CD4-positive, alpha-beta memory T cell (primary cell): Measurements from ENCODE around the gene MTG1. TPM values are rescaled to one million over a fixed set of nuclear protein-coding genes. Genes with fewer than 3 reads are reported as not detected.
"Not testable (repeated sequence)": the region's sequence is repeated elsewhere in the genome, so short reads cannot be mapped to it uniquely, and the experiment has no call there.

ENCODE experiments used
- CTCF ChIA-PET: fragments of 350-600 bp; sonication (Branson Sonifier 250); formaldehyde crosslinking; loops from one replicate; lab custom pipeline; 2021; ENCODE audit warnings: inconsistent platforms; ENCODE audit not compliant: partially characterized antibody; lab: Charles Lee
- POLR2A ChIA-PET: fragments of 350-600 bp; sonication (Branson Sonifier 250); formaldehyde crosslinking; loops from one replicate; lab custom pipeline; 2021; ENCODE audit not compliant: partially characterized antibody; lab: Charles Lee
- DNase-seq, 5 donors: peaks; one replicate each; pipeline versions ENCODE4 v3.0.0 to v3.0.0-alpha.2; 2020 to 2022; ENCODE audit warnings: mixed read lengths in 1 of 5
- H3K27ac ChIP-seq: one replicate; pipeline ENCODE4 v1.7.0; 2013; ENCODE audit warnings: low read depth, low read length
- H3K27me3 ChIP-seq: 2 replicates; pipeline ENCODE4 v1.7.0; 2013; ENCODE audit warnings: mild to moderate bottlenecking, low read length, moderate library complexity; ENCODE audit not compliant: insufficient read depth
- H3K36me3 ChIP-seq: 2 replicates; pipeline ENCODE4 v1.7.0; 2013; ENCODE audit warnings: mild to moderate bottlenecking, low read length, moderate library complexity; ENCODE audit not compliant: insufficient read depth
- H3K4me1 ChIP-seq: 2 replicates; pipeline ENCODE4 v1.7.0; 2013; ENCODE audit warnings: mild to moderate bottlenecking, low read length, moderate library complexity; ENCODE audit not compliant: insufficient read depth
- H3K4me3 ChIP-seq, 2 donors: one replicate each; pipeline ENCODE4 v1.7.0; 2013; ENCODE audit warnings: low read length in 2 of 2, mild to moderate bottlenecking in 1 of 2
- H3K9me3 ChIP-seq, 2 donors: one replicate each; pipeline ENCODE4 v1.7.0; 2013; ENCODE audit warnings: low read length in 2 of 2, control low read depth in 1 of 2; ENCODE audit not compliant: control insufficient read depth in 1 of 2
- H3K27ac Mint-ChIP-seq, 7 donors: one replicate each; pipeline ENCODE4 v1.8.0; 2020 to 2021; ENCODE audit warnings: mixed read lengths in 7 of 7, mild to moderate bottlenecking in 6 of 7, inconsistent platforms in 3 of 7, moderate library complexity in 3 of 7
- H3K27me3 Mint-ChIP-seq, 2 donors: one replicate each; pipeline ENCODE4 v1.8.0; 2020 to 2021; ENCODE audit warnings: mixed read lengths in 2 of 2
- H3K36me3 Mint-ChIP-seq, 2 donors: one replicate each; pipeline ENCODE4 v1.8.0; 2020 to 2021; ENCODE audit warnings: mixed read lengths in 2 of 2, inconsistent platforms in 1 of 2, mild to moderate bottlenecking in 1 of 2
- H3K4me1 Mint-ChIP-seq, 4 donors: one replicate each; pipeline ENCODE4 v1.8.0; 2020 to 2021; ENCODE audit warnings: mixed read lengths in 4 of 4, mild to moderate bottlenecking in 1 of 4
- H3K4me3 Mint-ChIP-seq, 8 donors: one replicate each; pipeline ENCODE4 v1.8.0; 2020 to 2021; ENCODE audit warnings: mixed read lengths in 8 of 8, mild to moderate bottlenecking in 7 of 8, moderate library complexity in 6 of 8, inconsistent platforms in 3 of 8
- H3K9me3 Mint-ChIP-seq, 8 donors: one replicate each; pipeline ENCODE4 v1.8.0; 2020 to 2021; ENCODE audit warnings: mixed read lengths in 8 of 8, mild to moderate bottlenecking in 5 of 8, inconsistent platforms in 3 of 8, moderate library complexity in 1 of 8
- intact Hi-C: fragments of 100-400 bp; cut with micrococcal nuclease; formaldehyde crosslinking; loops from one replicate; pipeline ENCODE4 v1.15.1; 2023
- polyA plus RNA-seq, 2 donors: library from polyadenylated mRNA; unstranded; fragments of 300-500 nt; fragmentation: Illumina TruSeq; gene quantifications; one replicate each; pipeline ENCODE4 v1.2.3, GENCODE V29; 2021
- total RNA-seq, 2 experiments: library from RNA; stranded (reverse); gene quantifications; one replicate each; pipeline ENCODE4 v1.2.3, GENCODE V29; 2021

Gene MTG1
- total and polyA plus RNA-seq, 4 experiments from 2014 or later: 32.6 to 65.4 (median 50.9) TPM

DNA sequence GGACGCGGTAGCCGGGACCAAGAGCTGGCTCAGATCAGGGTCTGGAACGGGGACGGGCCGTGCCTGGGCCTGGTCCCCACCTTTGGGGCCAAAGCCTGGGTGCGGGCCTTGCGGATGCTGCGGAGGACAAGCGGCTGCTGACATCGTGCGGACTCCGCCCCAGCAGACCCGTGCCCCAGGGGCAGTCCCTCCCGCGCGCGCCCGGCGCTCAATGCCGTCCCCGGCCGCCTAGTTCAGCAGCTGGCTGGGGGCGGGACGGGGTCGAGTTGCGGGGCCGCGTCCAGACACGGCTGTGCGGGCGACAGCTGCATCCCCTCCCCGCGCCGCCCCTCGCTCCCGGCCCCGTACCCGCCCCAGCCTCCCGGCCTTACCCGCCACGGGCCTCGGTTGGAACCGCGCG is 30.1 kb downstream of the MTG1 start:
- H3K4me1 ChIP-seq, H3K27ac ChIP-seq, H3K27me3 ChIP-seq, H3K27ac Mint-ChIP-seq, POLR2A ChIA-PET, H3K4me3 Mint-ChIP-seq, H3K9me3 ChIP-seq, H3K36me3 Mint-ChIP-seq, H3K4me3 ChIP-seq, intact Hi-C loops, H3K27me3 Mint-ChIP-seq, DNase-seq, CTCF ChIA-PET, H3K36me3 ChIP-seq, H3K4me1 Mint-ChIP-seq, H3K9me3 Mint-ChIP-seq: not testable (repeated sequence)

GRCh38 chr10:133424601-133425000 is 30.6 kb downstream of the MTG1 start, which contains the start of gene SPRN:
Gene SPRN, minus strand, starts transcription at chr10:133424625. Its CDS starts 944 bp downstream, at chr10:133423681.
- H3K27ac ChIP-seq, H3K36me3 Mint-ChIP-seq, H3K4me3 ChIP-seq, H3K9me3 ChIP-seq, DNase-seq, H3K27me3 ChIP-seq, POLR2A ChIA-PET, H3K4me1 ChIP-seq, H3K27me3 Mint-ChIP-seq, CTCF ChIA-PET, intact Hi-C loops, H3K4me1 Mint-ChIP-seq, H3K36me3 ChIP-seq, H3K27ac Mint-ChIP-seq: not testable (repeated sequence)
- Mint-ChIP-seq H3K9me3 (peaks cover 0 to 14% (median 8%) of the 10 kb centered on the region in 8 donors), H3K4me3 (peak within 1 kb of the TSS in 6 of 8 donors; percentile 6 to 35 (median 25))

GRCh38 chr10:133429571-133429970 is 35.6 kb downstream of the MTG1 start:
- POLR2A ChIA-PET: not testable (repeated sequence)

GRCh38 chr10:133431888-133432613 is 38.1 kb downstream of the MTG1 start:
- H3K4me3 ChIP-seq, intact Hi-C loops, H3K4me3 Mint-ChIP-seq, H3K36me3 ChIP-seq, H3K27me3 Mint-ChIP-seq, H3K4me1 ChIP-seq, DNase-seq, POLR2A ChIA-PET, H3K27me3 ChIP-seq, H3K36me3 Mint-ChIP-seq, CTCF ChIA-PET, H3K9me3 ChIP-seq, H3K27ac ChIP-seq, H3K27ac Mint-ChIP-seq, H3K4me1 Mint-ChIP-seq: not testable (repeated sequence)
- peaks cover 0 to 16% (median 10%) of the 10 kb centered on the region in 8 donors for H3K9me3 Mint-ChIP-seq

More at GRCh38 chr10:133429571-133429970, 35.6 kb downstream of the MTG1 start:
- H3K4me3 Mint-ChIP-seq, H3K27me3 ChIP-seq, H3K36me3 ChIP-seq, H3K36me3 Mint-ChIP-seq, H3K27ac Mint-ChIP-seq, H3K27ac ChIP-seq, intact Hi-C loops, H3K4me1 Mint-ChIP-seq, DNase-seq, H3K27me3 Mint-ChIP-seq, H3K9me3 ChIP-seq, H3K4me1 ChIP-seq, H3K4me3 ChIP-seq: not testable (repeated sequence)
- peaks cover 0 to 14% (median 9%) of the 10 kb centered on the region in 8 donors for H3K9me3 Mint-ChIP-seq
- CTCF ChIA-PET: interaction anchor here (1.1 kb wide), 1 partner anchor 11 kb away, joined by 5 read pairs; no protein-coding TSS in a partner anchor

DNA sequence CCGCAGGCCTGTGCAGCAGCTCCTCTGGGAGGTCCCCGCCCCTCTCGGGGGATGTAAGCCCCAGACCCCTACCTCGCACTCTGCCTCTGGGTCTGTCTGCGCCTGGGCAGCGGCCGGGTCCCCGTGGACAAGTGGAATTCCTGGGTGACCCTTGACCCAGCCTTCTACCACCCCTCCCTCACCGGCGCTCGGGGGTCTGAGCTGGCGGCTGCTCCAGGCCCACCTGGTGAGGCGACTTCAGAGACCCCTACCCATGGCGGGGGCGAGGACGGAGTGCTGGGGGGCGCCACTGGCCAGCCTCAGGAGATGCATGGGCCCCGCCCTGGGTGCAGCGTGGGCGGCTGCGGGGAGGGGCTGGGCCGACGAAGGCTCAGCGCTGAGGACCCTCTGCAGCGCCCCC is 38.8 kb downstream of the MTG1 start:
- CTCF ChIA-PET, H3K4me1 ChIP-seq, H3K27me3 Mint-ChIP-seq, H3K9me3 ChIP-seq, H3K27ac ChIP-seq, H3K27ac Mint-ChIP-seq, H3K36me3 ChIP-seq, H3K4me3 ChIP-seq, H3K27me3 ChIP-seq, H3K36me3 Mint-ChIP-seq, DNase-seq, H3K4me1 Mint-ChIP-seq, intact Hi-C loops, POLR2A ChIA-PET, H3K4me3 Mint-ChIP-seq: not testable (repeated sequence)
- H3K9me3 Mint-ChIP-seq: peaks cover 0 to 16% (median 10%) of the 10 kb centered on the region in 8 donors

DNA sequence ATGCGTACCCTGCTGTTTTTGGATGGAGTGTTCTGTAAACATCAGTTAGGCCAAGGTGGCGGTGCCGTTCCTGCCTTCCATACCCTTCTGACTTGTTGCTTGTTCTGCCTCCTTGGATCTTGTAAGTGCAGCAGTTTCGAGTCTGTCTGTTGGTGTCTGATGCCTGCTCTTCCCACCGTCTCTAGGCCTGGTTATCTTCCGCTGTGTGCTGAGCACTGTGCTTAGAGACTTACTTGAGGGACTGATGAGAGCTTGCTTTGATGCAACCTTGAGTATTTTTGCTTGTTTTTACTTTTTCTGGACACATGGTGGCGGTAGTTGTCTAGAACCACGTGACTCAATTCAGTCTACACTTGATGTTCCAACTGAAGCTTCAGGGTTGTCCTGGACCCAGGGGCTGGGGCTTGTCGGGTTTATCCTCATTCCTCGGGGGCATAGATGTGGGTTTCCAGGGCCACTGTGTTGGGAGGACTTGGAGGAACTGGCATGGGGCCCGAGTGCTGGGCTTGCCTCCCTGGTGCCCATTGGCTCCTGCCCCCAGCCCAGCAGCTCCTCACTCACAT is 44.8 kb downstream of the MTG1 start:
- intact Hi-C loops: loop anchor here (2.0 kb wide), 3 partner anchors 36 to 82 kb away; no protein-coding TSS in a partner anchor

More for the DNA sequence above, 44.8 kb downstream of the MTG1 start:
- Mint-ChIP-seq H3K4me1 (peaks cover 16 to 46% (median 36%) of the 10 kb centered on the region in 4 donors), H3K9me3 (peaks cover 0 to 6% (median 0%) of the 10 kb centered on the region in 8 donors), H3K27me3 (peaks cover 4 to 7% of the 10 kb centered on the region in 2 donors), H3K27ac (peak overlapping the region in 3 of 7 donors; percentile 30 to 49 (median 45)), H3K36me3 (peaks cover 0 to 5% of the 10 kb centered on the region in 2 donors), H3K4me3 (peak overlapping the region in 4 of 8 donors; percentile 5 to 32 (median 13))
- no peaks in the 10 kb centered on the region for H3K9me3 ChIP-seq
- H3K27me3 ChIP-seq: no peaks in the 10 kb centered on the region
- DNase-seq: peak in 4 of 5 donors; percentile 31 to 42 (median 39)
- H3K4me3 ChIP-seq: no peak overlapping the region
- H3K27ac ChIP-seq: no peak overlapping the region
- H3K4me1 ChIP-seq: peaks cover 41% of the 10 kb centered on the region
- ChIA-PET CTCF (interaction anchor here (0.7 to 3.9 kb wide), 14 partner anchors 10 to 170 kb away, joined by 3 to 22 read pairs (median 4); partner anchors contain the start of genes MTG1 and SCART1), POLR2A (interaction anchor here (1.0 to 1.1 kb wide), 3 partner anchors 33 to 81 kb away, joined by 3 read pairs; no protein-coding TSS in a partner anchor)
- H3K36me3 ChIP-seq: no peaks in the 10 kb centered on the region
